Upper lobe of right lung (tissue), 1 donor: ENCODE results near the gene SRBD1. TPM values are rescaled to one million over a fixed set of nuclear protein-coding genes. Genes with fewer than 3 reads are reported as not detected.

ENCODE experiments used
- ATAC-seq: fragments of 200-7000 bp; cut with Tn5 transposase; one replicate; pipeline ENCODE4 v1.9.1; 2020; ENCODE audit warnings: mild to moderate bottlenecking, moderate library complexity
- DNase-seq: peaks from one replicate; pipeline ENCODE4 v3.0.0-alpha.2; 2020
- H3K27ac ChIP-seq: fragments of 200-600 bp; one replicate; pipeline ENCODE4 v1.8.0; 2022
- H3K27me3 ChIP-seq: fragments of 200-600 bp; one replicate; pipeline ENCODE4 v1.8.0; 2022; ENCODE audit warnings: mild to moderate bottlenecking
- H3K36me3 ChIP-seq: fragments of 200-600 bp; one replicate; pipeline ENCODE4 v1.8.0; 2022
- H3K4me1 ChIP-seq: fragments of 200-600 bp; one replicate; pipeline ENCODE4 v1.8.0; 2022
- H3K4me3 ChIP-seq: fragments of 200-600 bp; one replicate; pipeline ENCODE4 v1.8.0; 2022; ENCODE audit warnings: mild to moderate bottlenecking
- H3K9me3 ChIP-seq: fragments of 200-600 bp; one replicate; pipeline ENCODE4 v1.8.0; 2022
- CTCF ChIP-seq: fragments of 200-600 bp; IDR thresholded peaks from one replicate; pipeline ENCODE4 v1.8.0; 2022; ENCODE audit warnings: antibody characterized with exemption
- intact Hi-C: fragments of 100-400 bp; cut with DNase I; formaldehyde crosslinking; loops from one replicate; pipeline ENCODE4 v1.11.0; 2022
- total RNA-seq: library from RNA; stranded (reverse); fragmentation: NEBNext Ultra II Directional; extraction: Animal tissue kit (Norgen Biotek cat#: 25700); gene quantifications from one replicate; pipeline ENCODE4 v1.2.1, GENCODE V29; 2021
- donor health status: DM: no; HTN: yes; CAD: no; lungs with severe emphysema.

The SRBD1 gene
- total RNA-seq, 1 donor from 2014 or later, result 19.2 TPM

DNA sequence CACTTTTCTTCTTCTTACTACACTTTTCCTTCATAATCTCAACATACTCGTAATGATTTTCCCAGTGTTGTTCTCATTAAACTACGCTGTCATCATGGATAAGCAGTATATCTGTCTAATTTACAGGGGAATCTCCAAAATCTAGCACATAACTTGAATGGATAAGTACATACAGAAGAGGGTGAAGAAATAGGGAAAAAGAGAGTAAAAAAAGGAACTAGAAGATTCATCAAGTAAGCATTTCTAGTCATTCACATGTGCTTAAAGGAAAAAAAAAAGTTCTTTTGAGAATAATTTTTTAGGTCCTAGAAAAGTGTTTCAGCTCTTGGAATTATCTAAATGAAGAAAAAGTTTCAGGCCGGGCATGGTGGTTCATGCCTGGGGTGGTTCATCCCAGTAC is 51.6 kb downstream of the SRBD1 start:
- intact Hi-C loops, result no loop called here
- H3K36me3 ChIP-seq, result no peaks in the 10 kb centered on the region
- H3K4me1 ChIP-seq, result no peaks in the 10 kb centered on the region
- DNase-seq, result no peak
- no peaks in the 10 kb centered on the region for H3K27me3 ChIP-seq
- H3K9me3 ChIP-seq, result no peaks in the 10 kb centered on the region
- TF ChIP-seq CTCF, result no peak
- H3K27ac ChIP-seq, result no peak overlapping the region
- ATAC-seq, result no peak
- H3K4me3 ChIP-seq, result no peak overlapping the region

- no peak for TF ChIP-seq CTCF
- no peak for ATAC-seq
Measured at GRCh38 chr2:45554742-45555140, 56.3 kb downstream of the SRBD1 start.

DNA sequence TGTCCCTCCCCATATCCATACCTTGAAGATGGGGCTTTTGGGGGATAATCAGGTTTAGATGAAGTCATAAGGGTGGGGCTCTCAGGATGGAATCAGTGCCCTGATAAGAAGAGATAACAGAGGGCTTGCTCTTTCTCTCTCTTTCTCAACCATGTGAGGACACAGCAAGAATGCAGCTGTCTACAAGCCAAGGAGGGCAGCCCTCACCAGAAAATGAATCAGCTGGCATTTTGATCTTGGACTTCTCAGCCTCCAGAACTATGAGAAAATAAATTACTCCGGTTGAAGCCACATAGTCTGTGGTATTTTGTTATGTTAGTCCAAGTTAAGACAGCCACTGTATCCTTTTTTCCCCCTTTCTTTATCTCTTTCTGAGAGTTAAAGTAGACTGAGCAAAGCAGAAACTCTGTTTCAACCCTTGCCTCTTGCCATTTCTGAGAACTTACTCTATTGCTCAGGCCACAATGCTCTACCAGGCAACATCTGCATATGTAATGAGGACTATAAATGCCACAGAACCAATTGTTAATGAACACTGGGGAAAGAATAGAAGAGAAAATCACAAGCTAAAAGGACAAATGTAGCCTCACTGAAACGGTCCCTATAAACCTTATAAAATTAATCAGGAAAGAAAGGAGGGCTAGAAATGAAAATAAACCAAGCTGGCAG is 56.9 kb downstream of the SRBD1 start:
- H3K9me3 ChIP-seq, result no peaks in the 10 kb centered on the region
- ATAC-seq (no peak), DNase-seq (no peak)
- no peak for TF ChIP-seq CTCF
- intact Hi-C loops, result no loop called here
- H3K27ac ChIP-seq, result no peak overlapping the region
- H3K4me1 ChIP-seq, result no peaks in the 10 kb centered on the region
- H3K27me3 ChIP-seq, result no peaks in the 10 kb centered on the region
- H3K36me3 ChIP-seq, result peaks cover 15% of the 10 kb centered on the region
- no peak overlapping the region for H3K4me3 ChIP-seq

More at GRCh38 chr2:45554742-45555140, 56.3 kb downstream of the SRBD1 start:
- Histone ChIP-seq H3K9me3 (no peaks in the 10 kb centered on the region), H3K27ac (no peak overlapping the region), H3K36me3 (peaks cover 15% of the 10 kb centered on the region), H3K4me3 (no peak overlapping the region), H3K27me3 (no peaks in the 10 kb centered on the region), H3K4me1 (no peaks in the 10 kb centered on the region)
- intact Hi-C loops, result no loop called here
- no peak for DNase-seq

GRCh38 chr2:45551862-45552261 is 59.2 kb downstream of the SRBD1 start:
- peaks cover 25% of the 10 kb centered on the region for H3K36me3 ChIP-seq
- DNase-seq, result no peak
- ATAC-seq, result no peak

DNA sequence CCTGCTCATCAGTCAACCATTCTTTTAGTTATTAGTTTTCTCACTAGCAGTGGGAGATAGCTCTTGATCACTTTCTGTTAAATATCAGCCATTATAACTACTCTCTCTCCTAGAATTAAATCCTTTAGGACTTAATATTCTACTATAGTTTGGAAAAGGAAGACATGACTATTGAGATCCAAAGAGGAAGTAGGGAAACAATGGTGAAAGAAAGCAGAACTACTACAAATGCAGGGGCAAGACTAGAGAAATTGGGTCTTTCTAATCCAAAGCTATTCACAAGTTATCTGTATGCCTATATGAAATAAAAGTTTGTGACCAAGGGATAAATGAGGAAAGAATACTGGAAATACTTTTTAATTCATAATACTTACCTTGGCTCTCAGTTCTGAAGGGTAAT is 65.1 kb downstream of the SRBD1 start:
- intact Hi-C loops, result no loop called here
- TF ChIP-seq CTCF, result no peak
- peaks cover 40% of the 10 kb centered on the region for H3K36me3 ChIP-seq
- no peak overlapping the region for H3K4me3 ChIP-seq
- H3K27ac ChIP-seq, result no peak overlapping the region
- H3K9me3 ChIP-seq, result peaks cover 3% of the 10 kb centered on the region
- DNase-seq (no peak), ATAC-seq (no peak)
- H3K4me1 ChIP-seq, result no peaks in the 10 kb centered on the region
- no peaks in the 10 kb centered on the region for H3K27me3 ChIP-seq

More at GRCh38 chr2:45551862-45552261, 59.2 kb downstream of the SRBD1 start:
- H3K9me3 ChIP-seq, result no peaks in the 10 kb centered on the region
- intact Hi-C loops, result no loop called here
- no peaks in the 10 kb centered on the region for H3K4me1 ChIP-seq
- H3K27me3 ChIP-seq, result no peaks in the 10 kb centered on the region
- no peak overlapping the region for H3K4me3 ChIP-seq
- no peak for TF ChIP-seq CTCF
- H3K27ac ChIP-seq, result no peak overlapping the region

DNA sequence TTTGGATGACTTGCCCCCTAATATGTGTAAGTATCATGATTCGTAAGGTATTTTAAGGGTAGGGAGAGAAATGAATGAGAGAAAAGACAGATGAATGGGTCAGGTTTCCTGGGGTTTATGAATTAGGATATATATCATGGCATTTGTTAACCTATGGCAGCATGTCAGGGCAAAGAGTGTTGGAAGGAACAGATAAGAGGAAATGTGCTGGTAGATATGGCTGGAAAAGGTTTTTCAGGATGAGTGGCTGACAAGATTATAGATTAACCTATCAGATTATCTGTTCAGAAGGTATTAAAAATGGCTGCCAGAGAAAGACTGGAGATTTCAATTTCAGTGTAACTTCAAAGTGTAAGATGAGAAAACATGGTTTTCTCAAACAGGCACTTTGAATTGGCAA is 67.8 kb downstream of the SRBD1 start:
- no peaks in the 10 kb centered on the region for H3K4me1 ChIP-seq
- TF ChIP-seq CTCF, result no peak
- intact Hi-C loops, result no loop called here
- DNase-seq (no peak), ATAC-seq (no peak)
- H3K27me3 ChIP-seq, result no peaks in the 10 kb centered on the region
- H3K9me3 ChIP-seq, result peaks cover 3% of the 10 kb centered on the region
- no peak overlapping the region for H3K27ac ChIP-seq
- H3K4me3 ChIP-seq, result no peak overlapping the region
- H3K36me3 ChIP-seq, result peaks cover 40% of the 10 kb centered on the region
